IMR-90 (cell line): ENCODE results near the gene TIMP1. TPM values are rescaled to one million over a fixed set of nuclear protein-coding genes. Genes with fewer than 3 reads are reported as not detected.
"Not testable (repeated sequence)": the region's sequence is repeated elsewhere in the genome, so short reads cannot be mapped to it uniquely, and the experiment has no call there.

Experiments
- ATAC-seq: fragments of 200-7000 bp; cut with Tn5 transposase; 2 replicates; pipeline ENCODE4 v1.9.1; 2020; ENCODE audit warnings: low read depth, mild to moderate bottlenecking, moderate library complexity
- BruUV-seq: library from RNA; stranded (reverse); fragments of 400-500 nt; replicated peaks from 2 replicates; lab custom pipeline; 2021; lab: Mats Ljungman, UMichigan
- CTCF ChIA-PET: fragments of 300-600 bp; formaldehyde crosslinking; extraction: SDS; loops from one replicate; lab custom pipeline; 2021; ENCODE audit warnings: antibody characterized with exemption; lab: Yijun Ruan, JAX
- POLR2A ChIA-PET: fragments of 300-600 bp; sonication (Branson Sonifier 250); formaldehyde crosslinking; loops from one replicate; lab custom pipeline; 2022; ENCODE audit warnings: antibody characterized with exemption; ENCODE audit not compliant: unreplicated experiment; lab: Charles Lee
- DNase-seq: peaks from one replicate; pipeline ENCODE4 v3.0.0; 2013
- H2AFZ ChIP-seq: replicated peaks from 2 replicates; pipeline ENCODE3; 2013; ENCODE audit warnings: low read length, mild to moderate bottlenecking; ENCODE audit not compliant: poor library complexity
- H2AK5ac ChIP-seq: 2 replicates; pipeline ENCODE4 v1.6.1; 2013; ENCODE audit warnings: low read depth, low read length, inconsistent platforms
- H2AK9ac ChIP-seq: replicated peaks from 2 replicates; pipeline ENCODE3; 2013; ENCODE audit warnings: mild to moderate bottlenecking, low read depth, low read length, moderate library complexity; ENCODE audit not compliant: poor library complexity
- H2BK120ac ChIP-seq: 2 replicates; pipeline ENCODE4 v1.6.1; 2013; ENCODE audit warnings: low read depth, low read length, inconsistent platforms
- H2BK15ac ChIP-seq: 3 replicates; pipeline ENCODE4 v1.6.1; 2013; ENCODE audit warnings: low read depth, low read length, inconsistent platforms
- H2BK20ac ChIP-seq: 2 replicates; pipeline ENCODE4 v1.6.1; 2013; ENCODE audit warnings: low read depth, mild to moderate bottlenecking, inconsistent platforms, low read length, moderate library complexity
- H2BK5ac ChIP-seq: 2 replicates; pipeline ENCODE4 v1.6.1; 2013; ENCODE audit warnings: mild to moderate bottlenecking, low read depth, low read length, inconsistent platforms; ENCODE audit not compliant: poor library complexity, severe bottlenecking
- H3K14ac ChIP-seq: replicated peaks from 2 replicates; pipeline ENCODE4 v1.6.1; 2013; ENCODE audit warnings: low read depth, low read length, inconsistent platforms
- H3K18ac ChIP-seq: 2 replicates; pipeline ENCODE4 v1.6.1; 2013; ENCODE audit warnings: low read depth, low read length, control low read depth
- H3K23ac ChIP-seq: 2 replicates; pipeline ENCODE4 v1.6.1; 2013; ENCODE audit warnings: low read depth, low read length, inconsistent platforms
- H3K27ac ChIP-seq: 2 replicates; pipeline ENCODE4 v1.5.1; 2013; ENCODE audit warnings: mild to moderate bottlenecking, control low read depth, low read length; ENCODE audit not compliant: insufficient read depth
- H3K27me3 ChIP-seq: 2 replicates; pipeline ENCODE4 v1.6.1; 2013; ENCODE audit warnings: low read length; ENCODE audit not compliant: control insufficient read depth, insufficient read depth
- H3K36me3 ChIP-seq: 2 replicates; pipeline ENCODE4 v1.6.1; 2013; ENCODE audit warnings: low read length, mixed read lengths; ENCODE audit not compliant: control insufficient read depth, insufficient read depth
- H3K4ac ChIP-seq: 2 replicates; pipeline ENCODE4 v1.6.1; 2013; ENCODE audit warnings: low read depth, low read length, inconsistent platforms
- H3K4me1 ChIP-seq: 2 replicates; pipeline ENCODE4 v1.6.1; 2013; ENCODE audit warnings: low read length, mixed read lengths; ENCODE audit not compliant: control insufficient read depth, insufficient read depth
- H3K4me2 ChIP-seq: 2 replicates; pipeline ENCODE4 v1.6.1; 2013; ENCODE audit warnings: low read depth, mild to moderate bottlenecking, control low read depth, low read length, moderate library complexity
- H3K4me3 ChIP-seq: 2 replicates; pipeline ENCODE4 v1.5.1; 2013; ENCODE audit warnings: low read depth, mild to moderate bottlenecking, control low read depth, low read length, moderate library complexity; ENCODE audit not compliant: insufficient read depth
- H3K56ac ChIP-seq: 2 replicates; pipeline ENCODE4 v1.6.1; 2013; ENCODE audit warnings: low read length, inconsistent platforms; ENCODE audit not compliant: insufficient read depth; ENCODE audit errors: extremely low read depth
- H3K79me1 ChIP-seq, 2 experiments: 2 replicates each; pipeline ENCODE4 v1.6.1; 2013; ENCODE audit warnings: low read length in 2 of 2, inconsistent platforms in 1 of 2, low read depth in 1 of 2
- H3K9ac ChIP-seq: 2 replicates; pipeline ENCODE4 v1.6.1; 2013; ENCODE audit warnings: low read depth, low read length, control low read depth
- H3K9me1 ChIP-seq: 2 replicates; pipeline ENCODE4 v1.6.1; 2013; ENCODE audit warnings: low read length, inconsistent platforms; ENCODE audit not compliant: insufficient read depth
- H3K9me3 ChIP-seq: 2 replicates; pipeline ENCODE4 v1.6.1; 2013; ENCODE audit warnings: low read length; ENCODE audit not compliant: control insufficient read depth, insufficient read depth
- H4K20me1 ChIP-seq: 2 replicates; pipeline ENCODE4 v1.6.1; 2013; ENCODE audit warnings: low read length, inconsistent platforms; ENCODE audit not compliant: insufficient read depth
- H4K5ac ChIP-seq: 2 replicates; pipeline ENCODE4 v1.6.1; 2013; ENCODE audit warnings: mild to moderate bottlenecking, low read depth, low read length, control low read depth
- H4K8ac ChIP-seq, 2 experiments: 2 replicates each; pipeline ENCODE4 v1.6.1; 2013; ENCODE audit warnings: low read depth in 2 of 2, low read length in 2 of 2, control low read depth in 1 of 2, inconsistent platforms in 1 of 2
- H4K91ac ChIP-seq: 2 replicates; pipeline ENCODE4 v1.6.1; 2013; ENCODE audit warnings: low read depth, low read length, inconsistent platforms; ENCODE audit not compliant: insufficient read depth
- WGBS, 2 experiments: methylation state at CpG; one replicate each; pipeline versions ENCODE4 v1.1.5 to v1.1.7; 2013; ENCODE audit warnings: missing lambda C conversion rate in 2 of 2; ENCODE audit not compliant: insufficient read length in 1 of 2; ENCODE audit errors: extremely low coverage in 2 of 2; 5-methylcytosine and 5-hydroxymethylcytosine counted together
- dilution Hi-C: fragments of 300-500 bp; cut with HindIII; formaldehyde crosslinking; loops from one replicate; pipeline ENCODE4 v1.14.3; 2018; ENCODE audit warnings: low sequenced_read_pairs; ENCODE audit not compliant: unreplicated experiment
- in situ Hi-C: fragments of 300-500 bp; cut with MboI; formaldehyde crosslinking; loops from 3 replicates; pipeline ENCODE4 v1.14.3; 2019; ENCODE audit warnings: low sequenced_read_pairs, inconsistent platforms, mixed read lengths
- intact Hi-C: fragments of 100-400 bp; cut with micrococcal nuclease; formaldehyde crosslinking; loops from 2 replicates; pipeline ENCODE4 v1.10.0; 2022
- polyA plus RNA-seq, 3 experiments: library from polyadenylated mRNA; depleted of rRNA; stranded (reverse); fragments of >200 nt; gene quantifications; 2 replicates each; pipeline ENCODE4 v1.2.3, GENCODE V29; 2012; ENCODE audit warnings: low replicate concordance in 1 of 3
- total RNA-seq: library from RNA; depleted of rRNA; stranded (reverse); fragments of >200 nt; gene quantifications from 2 replicates; pipeline ENCODE4 v1.2.3, GENCODE V29; 2012

TIMP1 gene
- total and polyA plus RNA-seq, 2 of the 4 experiments (the other 2 are of a cell fraction): 512 to 3,078 TPM

DNA sequence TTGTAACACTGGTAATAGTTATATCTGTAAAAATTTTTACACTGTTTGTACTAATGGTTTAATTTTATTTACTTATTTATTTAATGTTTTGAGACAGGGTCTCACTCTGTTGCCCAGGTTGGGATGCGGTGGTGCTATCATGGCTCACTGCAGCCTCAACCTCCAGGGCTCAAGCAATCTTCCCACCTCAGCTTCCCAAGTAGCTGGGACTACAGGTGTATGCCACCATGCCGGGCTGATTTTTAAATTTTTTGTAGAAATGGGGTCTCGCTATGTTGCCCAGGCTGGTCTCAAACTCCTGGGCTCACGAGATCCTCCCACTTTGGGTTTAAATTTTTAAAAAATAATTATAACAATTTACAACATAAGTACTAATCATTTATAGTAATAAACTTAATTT is 20.9 kb downstream of the TIMP1 start:
- H3K4me3 ChIP-seq, H3K4me1 ChIP-seq, H4K8ac ChIP-seq, H3K18ac ChIP-seq, H2AK9ac ChIP-seq, H3K56ac ChIP-seq, H2BK120ac ChIP-seq, H3K9ac ChIP-seq, H3K9me1 ChIP-seq, H3K23ac ChIP-seq, ATAC-seq, H4K5ac ChIP-seq, POLR2A ChIA-PET, H2AK5ac ChIP-seq, H4K20me1 ChIP-seq, in situ Hi-C loops, H3K27ac ChIP-seq, H2BK5ac ChIP-seq, H3K9me3 ChIP-seq, H3K14ac ChIP-seq, H3K27me3 ChIP-seq, BruUV-seq, H3K36me3 ChIP-seq, DNase-seq, intact Hi-C loops, H3K4me2 ChIP-seq, CTCF ChIA-PET, H4K91ac ChIP-seq, dilution Hi-C loops, H2AFZ ChIP-seq, H2BK20ac ChIP-seq, H2BK15ac ChIP-seq, H3K4ac ChIP-seq, H3K79me1 ChIP-seq: not testable (repeated sequence)
- no CpG with 5 or more reads among the region's 4 CpGs for WGBS, 2 experiments
